K562 (cell line): ENCODE measurements around the gene EIF4EBP2. TPM values are rescaled to one million over a fixed set of nuclear protein-coding genes. Genes with fewer than 3 reads are reported as not detected.

Experiments
- BRCA1 ChIP-seq, 2 experiments: fragments of 450-650 bp in 1 of 2; sonication (generic) in 1 of 2; formaldehyde crosslinking in 1 of 2; IDR thresholded peaks; 2 replicates each; pipeline versions ENCODE4 v1.5.0 to v1.6.1; 2017 to 2020; ENCODE audit warnings: mild to moderate bottlenecking in 1 of 2, missing genetic modification reagents in 1 of 2
- CHD1 ChIP-seq: fragments of 200-600 bp; sonication (generic); IDR thresholded peaks from one replicate; pipeline ENCODE4 v1.6.1; 2012; ENCODE audit warnings: mild to moderate bottlenecking, moderate library complexity, low read length, inconsistent platforms
- CUX1 ChIP-seq: fragments of 200-800 bp; sonication (Bioruptor generic); IDR thresholded peaks from 2 replicates; pipeline ENCODE4 v1.6.1; 2016; ENCODE audit warnings: missing genetic modification characterization, missing compliant biosample characterization
- DIDO1 ChIP-seq: fragments of 450-650 bp; IDR thresholded peaks from 2 replicates; pipeline ENCODE4 v1.6.1; 2016; ENCODE audit warnings: low read depth, missing biosample characterization, missing genetic modification characterization
- ETS2 ChIP-seq: IDR thresholded peaks from 2 replicates; pipeline ENCODE4 v1.6.1; 2016; ENCODE audit warnings: borderline replicate concordance, missing genetic modification characterization, mild to moderate bottlenecking, moderate library complexity, missing compliant biosample characterization; ENCODE audit not compliant: poor library complexity, severe bottlenecking
- KHSRP ChIP-seq: fragments of 450-650 bp; IDR thresholded peaks from 2 replicates; pipeline ENCODE4 v1.6.1; 2017
- KLF13 ChIP-seq: fragments of 450-650 bp; IDR thresholded peaks from 2 replicates; pipeline ENCODE4 v1.6.1; 2016; ENCODE audit warnings: missing genetic modification characterization, low read depth, mild to moderate bottlenecking, missing compliant biosample characterization, moderate library complexity, borderline replicate concordance
- NFXL1 ChIP-seq: fragments of 450-650 bp; formaldehyde crosslinking; IDR thresholded peaks from 2 replicates; pipeline ENCODE4 v1.4.0; 2021; ENCODE audit warnings: mild to moderate bottlenecking
- RBM15 ChIP-seq: fragments of 200-400 bp; formaldehyde crosslinking; IDR thresholded peaks from 2 replicates; pipeline ENCODE4 v1.6.1; 2018; ENCODE audit warnings: mild to moderate bottlenecking, low read length, moderate library complexity; ENCODE audit not compliant: insufficient read depth
- SMAD2 ChIP-seq: fragments of 150-350 bp; IDR thresholded peaks from 2 replicates; pipeline ENCODE4 v1.6.1; 2014; ENCODE audit warnings: low read depth, mild to moderate bottlenecking, low read length
- SP1 ChIP-seq: sonication (generic); formaldehyde crosslinking; IDR thresholded peaks from 2 replicates; pipeline ENCODE4 v1.8.1; 2022; ENCODE audit warnings: mild to moderate bottlenecking, missing genetic modification reagents
- TCF7L2 ChIP-seq: fragments of 150-350 bp; IDR thresholded peaks from 2 replicates; pipeline ENCODE4 v1.6.1; 2016; ENCODE audit warnings: low read depth, mild to moderate bottlenecking, low read length, moderate library complexity
- TRIM25 ChIP-seq: fragments of 450-650 bp; IDR thresholded peaks from 2 replicates; pipeline ENCODE4 v1.7.0; 2016; ENCODE audit warnings: borderline replicate concordance
- ZFP36 ChIP-seq: fragments of 150-350 bp; IDR thresholded peaks from 2 replicates; pipeline ENCODE4 v1.6.1; 2018; ENCODE audit warnings: low read length, low read depth; ENCODE audit not compliant: partially characterized antibody
- ZNF197 ChIP-seq: fragments of 200-800 bp; sonication (Bioruptor generic); IDR thresholded peaks from 2 replicates; pipeline ENCODE4 v1.6.1; 2016; ENCODE audit warnings: low read depth, missing genetic modification characterization, missing compliant biosample characterization
- ZNF239 ChIP-seq: fragments of 250-450 bp; sonication (Bioruptor Pico); IDR thresholded peaks from 2 replicates; pipeline ENCODE4 v1.4.0; 2020; ENCODE audit warnings: mild to moderate bottlenecking
- ZNF263 ChIP-seq: sonication (generic); formaldehyde crosslinking; IDR thresholded peaks from 2 replicates; pipeline ENCODE4 v1.8.0; 2022; ENCODE audit warnings: mild to moderate bottlenecking, missing genetic modification reagents, borderline replicate concordance
- ZNF444 ChIP-seq: fragments of 250-450 bp; sonication (Bioruptor Pico); IDR thresholded peaks from 2 replicates; pipeline ENCODE4 v1.4.0; 2020; ENCODE audit warnings: mild to moderate bottlenecking, moderate library complexity
- ZNF512 ChIP-seq: IDR thresholded peaks from 2 replicates; pipeline ENCODE4 v1.6.1; 2016; ENCODE audit warnings: missing genetic modification characterization, missing compliant biosample characterization
- ZNF830 ChIP-seq: fragments of 250-450 bp; sonication (Bioruptor Pico); IDR thresholded peaks from 2 replicates; pipeline ENCODE4 v1.5.0; 2021; ENCODE audit warnings: mild to moderate bottlenecking
- polyA plus RNA-seq, 8 experiments: library from polyadenylated mRNA; depleted of rRNA in 4 of 8; stranded (reverse) in 5 of 8; unstranded in 3 of 8; fragments of >200 nt; fragmentation: Nextera tagmentation in 2 of 8; fragmentation: Illumina TruSeq in 1 of 8; extraction: Ambion mirVana in 2 of 8; extraction: Trizol in 1 of 8; gene quantifications; 2 replicates each; pipeline versions ENCODE4 v1.2.1 to v1.2.3, GENCODE V29; 2011 to 2014; ENCODE audit warnings: inconsistent platforms in 1 of 8, missing spikeins in 1 of 8
- total RNA-seq, 7 experiments: library from RNA; depleted of rRNA in 6 of 7; stranded (reverse); fragments of >200 nt in 6 of 7; fragmentation: Illumina TruSeq in 2 of 7; extraction: Trizol in 2 of 7; gene quantifications; 2 replicates each; pipeline versions ENCODE4 v1.2.1 to v1.2.3, GENCODE V29; 2011 to 2021; ENCODE audit warnings: low replicate concordance in 1 of 7

Gene EIF4EBP2
- total and polyA plus RNA-seq, 9 of the 15 experiments (the other 6 are each of a cell fraction or from before 2014, with no cell fraction given) = 16.1 to 67.5 (median 38.3) TPM

GRCh38 chr10:70404036-70404786, at the start of gene EIF4EBP2 (continued):
- TF ChIP-seq CHD1 (no peak), ZNF239 (CRISPR knock-in tag) (no peak), ZNF830 (CRISPR knock-in tag) (no peak), KLF13 (tag) (0 out of 2 replicates have a peak, but pooled peaks have one; percentile 55), NFXL1 (CRISPR knock-in tag) (no peak), TCF7L2 (no peak), ETS2 (tag) (no peak), BRCA1 (IDR thresholded peaks at IDR 0.05) (no peak), BRCA1 (CRISPR knock-in tag; IDR thresholded peaks at IDR 0.05) (0 out of 2 replicates have a peak, but pooled peaks have one; percentile 28), SP1 (CRISPR knock-in tag) (peak; percentile 87), ZNF263 (CRISPR knock-in tag) (no peak), DIDO1 (tag) (no peak), ZFP36 (no peak), CUX1 (CRISPR knock-in tag) (no peak), ZNF197 (CRISPR knock-in tag) (no peak), ZNF512 (tag) (no peak), TRIM25 (no peak), ZNF444 (no peak), RBM15 (no peak), KHSRP (no peak), SMAD2 (no peak)
